PC-9 (cell line): ENCODE data around the gene ALPP.

Experiments
- EZH2 ChIP-seq: fragments of 200-600 bp; sonication (generic); IDR thresholded peaks from 2 replicates; pipeline ENCODE4 v1.8.0; 2017; ENCODE audit warnings: antibody characterized with exemption, low read depth
- TF ChIP-seq, protein P1 (sequence below): fragments of 200-600 bp; sonication (generic); conservative IDR thresholded peaks from 2 replicates; pipeline ENCODE4 v1.6.1; 2017; ENCODE audit warnings: mixed run types, antibody characterized with exemption, mild to moderate bottlenecking, moderate library complexity

GRCh38 chr2:232369126-232369951 lies 9.2 kb upstream of the ALPP start:
- TF ChIP-seq, protein P1, sequence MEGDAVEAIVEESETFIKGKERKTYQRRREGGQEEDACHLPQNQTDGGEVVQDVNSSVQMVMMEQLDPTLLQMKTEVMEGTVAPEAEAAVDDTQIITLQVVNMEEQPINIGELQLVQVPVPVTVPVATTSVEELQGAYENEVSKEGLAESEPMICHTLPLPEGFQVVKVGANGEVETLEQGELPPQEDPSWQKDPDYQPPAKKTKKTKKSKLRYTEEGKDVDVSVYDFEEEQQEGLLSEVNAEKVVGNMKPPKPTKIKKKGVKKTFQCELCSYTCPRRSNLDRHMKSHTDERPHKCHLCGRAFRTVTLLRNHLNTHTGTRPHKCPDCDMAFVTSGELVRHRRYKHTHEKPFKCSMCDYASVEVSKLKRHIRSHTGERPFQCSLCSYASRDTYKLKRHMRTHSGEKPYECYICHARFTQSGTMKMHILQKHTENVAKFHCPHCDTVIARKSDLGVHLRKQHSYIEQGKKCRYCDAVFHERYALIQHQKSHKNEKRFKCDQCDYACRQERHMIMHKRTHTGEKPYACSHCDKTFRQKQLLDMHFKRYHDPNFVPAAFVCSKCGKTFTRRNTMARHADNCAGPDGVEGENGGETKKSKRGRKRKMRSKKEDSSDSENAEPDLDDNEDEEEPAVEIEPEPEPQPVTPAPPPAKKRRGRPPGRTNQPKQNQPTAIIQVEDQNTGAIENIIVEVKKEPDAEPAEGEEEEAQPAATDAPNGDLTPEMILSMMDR, result no peak
- TF ChIP-seq EZH2, result no peak
